SH-SY5Y (cell line): Measurements from ENCODE around the gene EHMT2.

Experiments used
- GATA2 ChIP-seq: IDR thresholded peaks from 2 replicates; pipeline ENCODE4 v1.6.1; 2011; ENCODE audit warnings: mild to moderate bottlenecking, low read depth, low read length
- GATA3 ChIP-seq: IDR thresholded peaks from 2 replicates; pipeline ENCODE4 v1.6.1; 2011; ENCODE audit warnings: low read depth, mild to moderate bottlenecking, low read length, moderate library complexity

DNA sequence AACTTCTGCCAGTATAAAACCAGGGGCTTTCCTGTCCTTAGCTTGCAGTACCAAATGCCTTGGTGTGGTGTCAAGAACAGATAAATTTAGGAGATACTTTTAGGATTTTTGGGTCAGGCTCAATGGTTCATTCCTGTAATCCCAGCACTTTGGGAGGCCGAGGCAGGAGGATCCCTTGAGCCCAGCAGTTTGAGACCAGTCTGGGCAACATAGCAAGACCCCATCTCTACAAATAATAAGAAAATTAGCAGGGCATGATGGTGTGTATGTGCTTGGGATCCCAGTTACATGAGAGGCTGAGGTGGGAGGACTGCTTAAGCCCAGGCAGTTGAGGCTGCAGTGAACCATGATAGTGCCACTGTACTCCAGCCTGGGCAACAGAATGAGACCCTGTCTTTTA, 7.5 kb upstream of the EHMT2 start:
- no peak for TF ChIP-seq GATA3
- TF ChIP-seq GATA2: no peak
